Kasumi-1 (cell line): ENCODE results near the gene CRX.
"Not testable (repeated sequence)": the region's sequence is repeated elsewhere in the genome, so short reads cannot be mapped to it uniquely, and the experiment has no call there.

Experiments
- DNase-seq, 2 experiments: peaks; one replicate each; lab custom pipeline; 2025; lab: John Stamatoyannopoulos, UW

The CRX gene

GRCh38 chr19:47859838-47860237 lies 38.1 kb downstream of the CRX start:
- not testable (repeated sequence) for DNase-seq

GRCh38 chr19:47860602-47861297 lies 39.0 kb downstream of the CRX start:
- DNase-seq: no peak

- no peak for DNase-seq
These were observed 39.9 kb downstream of the CRX start for GRCh38 chr19:47861630-47862029.

GRCh38 chr19:47863514-47863936 lies 41.8 kb downstream of the CRX start:
- DNase-seq: peak; percentile 69 to 70

- no peak for DNase-seq
These were observed 43.4 kb downstream of the CRX start for GRCh38 chr19:47865166-47865565.

GRCh38 chr19:47878906-47879305 lies 57.2 kb downstream of the CRX start:
- DNase-seq: no peak

- not testable (repeated sequence) for DNase-seq
These were observed 57.6 kb downstream of the CRX start for GRCh38 chr19:47879385-47879784.

- no peak for DNase-seq
These were observed 60.0 kb downstream of the CRX start for GRCh38 chr19:47881757-47882156.

- no peak for DNase-seq
These were observed 61.2 kb downstream of the CRX start for GRCh38 chr19:47882890-47883289.

- DNase-seq: no peak
These were observed 63.3 kb downstream of the CRX start for GRCh38 chr19:47885067-47885463.

- no peak for DNase-seq
These were observed 64.3 kb downstream of the CRX start, which contains the start of gene SULT2A1 for GRCh38 chr19:47886010-47886559. SULT2A1 (minus strand) TSS chr19:47886315; CDS start chr19:47886257, 58 bp downstream.

- DNase-seq: no peak
These were observed 69.3 kb downstream of the CRX start for GRCh38 chr19:47890865-47891621.

- no peak for DNase-seq
These were observed 69.8 kb downstream of the CRX start for GRCh38 chr19:47891622-47891922.

- no peak for DNase-seq
These were observed 70.4 kb downstream of the CRX start for GRCh38 chr19:47891923-47892666.
